A673 (cell line): ENCODE results near the gene RECK. TPM values are rescaled to one million over a fixed set of nuclear protein-coding genes. Genes with fewer than 3 reads are reported as not detected.

Source experiments
- BruUV-seq: library from RNA; stranded (reverse); fragments of 400-500 nt; replicated peaks from 2 replicates; lab custom pipeline; 2021; lab: Mats Ljungman, UMichigan
- CTCF ChIA-PET: fragments of 300-600 bp; sonication (Branson Sonifier 250); formaldehyde crosslinking; loops from one replicate; lab custom pipeline; 2022; ENCODE audit warnings: antibody characterized with exemption; lab: Charles Lee
- POLR2A ChIA-PET: fragments of 300-600 bp; sonication (Branson Sonifier 250); formaldehyde crosslinking; loops from one replicate; lab custom pipeline; 2022; ENCODE audit warnings: antibody characterized with exemption; ENCODE audit not compliant: low non-redundant PET; lab: Charles Lee
- DNase-seq: peaks from one replicate; pipeline ENCODE4 v3.0.0-alpha.2; 2015; ENCODE audit warnings: low spot score
- H3K27ac ChIP-seq: fragments of 200-600 bp; sonication (generic); 2 replicates; pipeline ENCODE4 v1.5.1; 2016; ENCODE audit warnings: mixed run types, low read depth, mild to moderate bottlenecking, mixed read lengths, antibody characterized with exemption, low read length; ENCODE audit not compliant: poor library complexity, severe bottlenecking
- H3K27me3 ChIP-seq: fragments of 200-600 bp; sonication (generic); replicated peaks from 2 replicates; pipeline ENCODE4 v1.6.1; 2017; ENCODE audit warnings: mixed run types, low read depth, mild to moderate bottlenecking, mixed read lengths, antibody characterized with exemption, low read length; ENCODE audit not compliant: insufficient read depth, poor library complexity
- H3K36me3 ChIP-seq: fragments of 200-600 bp; sonication (generic); 2 replicates; pipeline ENCODE4 v1.6.1; 2016; ENCODE audit warnings: mixed run types, mild to moderate bottlenecking, mixed read lengths, antibody characterized with exemption, low read length; ENCODE audit not compliant: insufficient read depth, poor library complexity, severe bottlenecking
- H3K4me1 ChIP-seq: fragments of 200-600 bp; sonication (generic); 2 replicates; pipeline ENCODE4 v1.6.1; 2017; ENCODE audit warnings: mixed run types, mild to moderate bottlenecking, mixed read lengths, antibody characterized with exemption, low read length; ENCODE audit not compliant: insufficient read depth, poor library complexity, severe bottlenecking
- H3K4me3 ChIP-seq: fragments of 200-600 bp; sonication (generic); 2 replicates; pipeline ENCODE4 v1.5.1; 2016; ENCODE audit warnings: low read depth, mixed run types, mild to moderate bottlenecking, mixed read lengths, low read length; ENCODE audit not compliant: poor library complexity, severe bottlenecking
- H3K9me3 ChIP-seq: fragments of 200-600 bp; sonication (generic); 2 replicates; pipeline ENCODE4 v1.6.1; 2016; ENCODE audit warnings: mixed run types, low read depth, mild to moderate bottlenecking, mixed read lengths, antibody characterized with exemption, low read length; ENCODE audit not compliant: poor library complexity, severe bottlenecking
- CTCF ChIP-seq: fragments of 300-800, 200-600 bp; sonication (generic); conservative IDR thresholded peaks from 2 replicates; pipeline ENCODE4 v1.5.1; 2017; ENCODE audit warnings: low read depth, mild to moderate bottlenecking, antibody characterized with exemption, low read length, moderate library complexity, mixed read lengths
- EZH2 ChIP-seq: fragments of 200-600 bp; sonication (generic); IDR thresholded peaks from 2 replicates; pipeline ENCODE4 v1.6.1; 2017; ENCODE audit warnings: borderline replicate concordance, low read depth, mild to moderate bottlenecking, mixed read lengths, antibody characterized with exemption, low read length; ENCODE audit not compliant: poor library complexity, severe bottlenecking
- intact Hi-C: fragments of 100-400 bp; cut with micrococcal nuclease; formaldehyde crosslinking; loops from one replicate; pipeline ENCODE4 v1.10.0; 2022; ENCODE audit not compliant: unreplicated experiment
- total RNA-seq: library from RNA; stranded (reverse); gene quantifications from 2 replicates; pipeline ENCODE4 v1.2.3, GENCODE V29; 2021

Gene RECK
- total RNA-seq, 1 experiment from 2014 or later: 9.1 TPM

GRCh38 chr9:36116593-36116992, 79.9 kb downstream of the RECK start:
- H3K4me3 ChIP-seq: no peak overlapping the region
- H3K36me3 ChIP-seq: no peaks in the 10 kb centered on the region
- CTCF ChIA-PET: no interaction called here
- intact Hi-C loops: no loop called here
- no peak for DNase-seq
- no peak for TF ChIP-seq EZH2
- no peak for TF ChIP-seq CTCF
- POLR2A ChIA-PET: no interaction called here
- H3K9me3 ChIP-seq: no peaks in the 10 kb centered on the region
- H3K27ac ChIP-seq: no peak overlapping the region
- no TSS peak for BruUV-seq
- no peaks in the 10 kb centered on the region for H3K4me1 ChIP-seq
- H3K27me3 ChIP-seq: no peaks in the 10 kb centered on the region

DNA sequence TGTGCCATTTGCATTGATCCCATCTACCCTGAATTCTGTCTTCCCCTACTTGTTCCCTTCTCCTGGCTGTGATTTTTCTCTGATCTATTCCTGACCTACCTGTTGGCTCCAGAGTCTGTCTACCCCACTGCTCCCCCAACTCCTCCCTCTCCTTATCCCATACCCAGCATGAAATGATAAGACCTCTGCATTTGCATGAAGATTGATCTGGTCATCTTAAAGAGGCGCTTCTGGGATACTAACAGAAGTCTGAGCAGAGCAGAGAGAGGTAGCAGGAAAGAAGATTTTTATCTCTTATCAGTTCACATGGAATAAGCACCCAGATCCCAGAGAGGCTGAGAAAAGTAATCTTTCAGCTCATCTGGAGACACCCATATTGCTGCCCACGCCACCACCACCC, 81.5 kb downstream of the RECK start:
- Histone ChIP-seq H3K36me3 (no peaks in the 10 kb centered on the region), H3K9me3 (no peaks in the 10 kb centered on the region), H3K27ac (no peak overlapping the region), H3K4me3 (no peak overlapping the region), H3K4me1 (no peaks in the 10 kb centered on the region), H3K27me3 (no peaks in the 10 kb centered on the region)
- DNase-seq: no peak
- CTCF ChIA-PET: no interaction called here
- intact Hi-C loops: no loop called here
- TF ChIP-seq EZH2 (no peak), CTCF (no peak)
- BruUV-seq: no TSS peak
- POLR2A ChIA-PET: no interaction called here

GRCh38 chr9:36118706-36119105, 82.0 kb downstream of the RECK start:
- Histone ChIP-seq H3K27ac (no peak overlapping the region), H3K9me3 (no peaks in the 10 kb centered on the region), H3K27me3 (no peaks in the 10 kb centered on the region), H3K4me1 (no peaks in the 10 kb centered on the region), H3K4me3 (no peak overlapping the region), H3K36me3 (no peaks in the 10 kb centered on the region)
- TF ChIP-seq CTCF: no peak
- no peak for TF ChIP-seq EZH2
- intact Hi-C loops: no loop called here
- ChIA-PET CTCF (no interaction called here), POLR2A (no interaction called here)
- no TSS peak for BruUV-seq
- DNase-seq: no peak
